ENCODE measurements around the gene PTPRD. TPM values are rescaled to one million over a fixed set of nuclear protein-coding genes. Genes with fewer than 3 reads are reported as not detected.

PTPRD gene
- total RNA-seq, 1 experiment from 2014 or later = 32.5 TPM

DNA sequence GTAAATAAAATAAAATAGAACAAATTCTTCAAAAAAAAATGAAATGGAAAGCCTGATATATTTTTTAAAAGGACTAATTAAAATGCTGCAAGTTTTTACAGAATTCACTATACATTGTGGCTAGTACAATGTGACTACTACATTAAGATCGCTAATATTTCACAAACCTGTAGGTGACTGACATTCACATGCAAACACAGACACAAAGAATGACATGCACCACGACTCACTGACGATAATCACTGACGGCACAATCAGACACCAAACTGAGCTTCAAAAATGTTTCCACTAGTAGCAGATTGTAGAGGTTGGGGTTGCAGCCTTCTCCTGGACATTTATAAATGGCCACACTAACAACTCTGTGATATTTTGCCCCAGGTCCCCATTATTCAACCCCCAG, 2175.5 kb downstream of the PTPRD start:
- Histone ChIP-seq H3K56ac (ENCODE audit: insufficient read length, low read depth, low read length) (no peak overlapping the region), H2AK5ac (ENCODE audit: insufficient read length, low read length) (no peak overlapping the region), H3K9ac (ENCODE audit: extremely low read depth, insufficient read length, low read length) (no peak overlapping the region), H2BK120ac (ENCODE audit: low read depth, low read length, poor library complexity, severe bottlenecking) (no peak overlapping the region), H2BK20ac (ENCODE audit: low read depth, low read length, poor library complexity, severe bottlenecking) (no peak overlapping the region), H3K4ac (ENCODE audit: low read depth, low read length) (no peak overlapping the region), H3K4me2 (ENCODE audit: insufficient read depth, insufficient read length, low read length) (no peak overlapping the region), H3T11ph (ENCODE audit: low read length) (no peak overlapping the region), H3K23me2 (ENCODE audit: insufficient read length, low read depth, low read length, poor library complexity, severe bottlenecking) (no peaks in the 10 kb centered on the region), H2BK5ac (ENCODE audit: insufficient read length, low read length) (no peak overlapping the region), H3K18ac (ENCODE audit: insufficient read length, low read depth, low read length) (no peak overlapping the region), H3K4me1 (ENCODE audit: insufficient read depth, low read length) (no peaks in the 10 kb centered on the region; the same call in 1 of the 2 replicates), H3K27me3 (ENCODE audit: insufficient read depth, low read length) (no peaks in the 10 kb centered on the region), H4K8ac (replicated peaks; ENCODE audit: insufficient read length, low read depth, low read length) (no peak overlapping the region), H3K79me2 (ENCODE audit: insufficient read depth, low read length) (no peaks in the 10 kb centered on the region), H4K91ac (ENCODE audit: insufficient read length, low read depth, low read length) (no peak overlapping the region), H3K27ac (ENCODE audit: insufficient read length, low read depth, low read length) (no peak overlapping the region), H3K9me3 (ENCODE audit: control insufficient read depth, low read depth, low read length) (no peaks in the 10 kb centered on the region), H2AFZ (ENCODE audit: low read length) (no peak overlapping the region), H2BK15ac (ENCODE audit: low read depth, low read length) (no peak overlapping the region), H3K14ac (ENCODE audit: insufficient read depth, low read length) (no peak overlapping the region), H3K79me1 (ENCODE audit: insufficient read depth, low read depth, low read length, poor library complexity, severe bottlenecking) (no peaks in the 10 kb centered on the region), H4K5ac (ENCODE audit: insufficient read length, low read depth, low read length) (no peak overlapping the region), H2BK12ac (ENCODE audit: insufficient read length, low read depth, low read length) (no peak overlapping the region), H3K23ac (ENCODE audit: insufficient read length, low read depth, low read length) (no peak overlapping the region), H4K20me1 (ENCODE audit: control insufficient read depth, insufficient read depth, insufficient read length) (no peaks in the 10 kb centered on the region)
- Mint-ChIP-seq H3K9me3 (no peaks in the 10 kb centered on the region; a peak in 1 of 5 replicates), H3K4me3 (no peak overlapping the region), H3K27ac (no peak overlapping the region), H3K4me1 (peaks cover 7 to 9% of the 10 kb centered on the region in 2 experiments), H3K36me3 (ENCODE audit: insufficient read depth in 1 of 3, low read depth in 3 of 3) (no peaks in the 10 kb centered on the region), H3K27me3 (ENCODE audit: low read depth) (no peaks in the 10 kb centered on the region)
- DNase-seq = no peak
- no CpG with 5 or more reads among the region's 4 CpGs for WGBS (ENCODE audit: extremely low coverage, insufficient read length, low lambda C conversion rate)
- TF ChIP-seq, protein P1, sequence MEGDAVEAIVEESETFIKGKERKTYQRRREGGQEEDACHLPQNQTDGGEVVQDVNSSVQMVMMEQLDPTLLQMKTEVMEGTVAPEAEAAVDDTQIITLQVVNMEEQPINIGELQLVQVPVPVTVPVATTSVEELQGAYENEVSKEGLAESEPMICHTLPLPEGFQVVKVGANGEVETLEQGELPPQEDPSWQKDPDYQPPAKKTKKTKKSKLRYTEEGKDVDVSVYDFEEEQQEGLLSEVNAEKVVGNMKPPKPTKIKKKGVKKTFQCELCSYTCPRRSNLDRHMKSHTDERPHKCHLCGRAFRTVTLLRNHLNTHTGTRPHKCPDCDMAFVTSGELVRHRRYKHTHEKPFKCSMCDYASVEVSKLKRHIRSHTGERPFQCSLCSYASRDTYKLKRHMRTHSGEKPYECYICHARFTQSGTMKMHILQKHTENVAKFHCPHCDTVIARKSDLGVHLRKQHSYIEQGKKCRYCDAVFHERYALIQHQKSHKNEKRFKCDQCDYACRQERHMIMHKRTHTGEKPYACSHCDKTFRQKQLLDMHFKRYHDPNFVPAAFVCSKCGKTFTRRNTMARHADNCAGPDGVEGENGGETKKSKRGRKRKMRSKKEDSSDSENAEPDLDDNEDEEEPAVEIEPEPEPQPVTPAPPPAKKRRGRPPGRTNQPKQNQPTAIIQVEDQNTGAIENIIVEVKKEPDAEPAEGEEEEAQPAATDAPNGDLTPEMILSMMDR (conservative IDR thresholded peaks at IDR 0.05) = no peak

All from H9 (cell line).